ENCODE data around the gene PLXNC1.

Gene PLXNC1

GRCh38 chr12:94338006-94338794 lies 189.8 kb downstream of the PLXNC1 start:
- DNase-seq (ENCODE audit: low read depth in 2 of 2): no peak

DNA sequence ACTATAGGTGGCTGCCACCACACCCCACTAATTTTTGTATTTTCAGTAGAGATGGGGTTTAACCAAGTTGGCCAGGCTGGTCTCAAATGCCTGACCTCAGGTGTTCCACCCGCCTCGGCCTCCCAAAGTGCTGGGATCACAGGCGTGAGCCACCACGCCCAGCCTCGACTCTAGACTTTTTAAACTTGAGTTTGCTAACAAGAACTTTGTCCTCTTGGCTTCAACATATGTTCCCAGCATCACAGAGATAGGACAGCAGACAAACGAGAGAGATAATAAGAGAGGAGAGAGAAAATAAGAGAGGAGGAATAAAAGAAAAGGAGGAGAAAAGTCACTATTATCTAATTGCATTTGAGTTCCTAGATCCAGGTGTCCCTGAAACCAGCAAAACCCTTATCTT lies 192.2 kb downstream of the PLXNC1 start:
- no peak for DNase-seq (ENCODE audit: low read depth in 2 of 2)

DNA sequence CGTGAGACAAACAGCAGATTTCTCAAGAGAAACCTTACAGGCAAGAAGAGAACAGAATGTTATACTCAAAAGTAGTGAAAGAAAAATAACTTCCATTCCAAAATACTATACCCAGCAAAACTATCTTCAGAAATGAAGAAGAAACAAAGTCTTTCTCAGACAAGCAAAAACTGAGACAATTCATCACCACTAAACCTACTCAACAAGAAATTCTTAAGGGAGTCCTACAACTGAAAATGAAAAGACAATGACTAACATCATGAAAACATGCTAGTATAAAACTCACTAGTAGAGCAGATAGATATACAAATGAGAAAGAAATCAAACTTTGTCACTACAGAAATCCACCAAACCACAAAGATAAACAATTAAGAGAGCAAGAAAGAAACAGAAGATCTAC lies 204.8 kb downstream of the PLXNC1 start:
- DNase-seq (ENCODE audit: low read depth in 2 of 2): no peak
